HG03196 (cell line): Measurements from ENCODE around the gene PRRT1.
"Not testable (repeated sequence)": the region's sequence is repeated elsewhere in the genome, so short reads cannot be mapped to it uniquely, and the experiment has no call there.

Experiments used
- ATAC-seq: cut with Tn5 transposase; IDR thresholded peaks from one replicate; pipeline ENCODE4 v1.9.1; 2021; ENCODE audit not compliant: unreplicated experiment

PRRT1 gene

GRCh38 chr6:32188381-32189068 is 36.8 kb upstream of the PRRT1 start:
- ATAC-seq = no peak

GRCh38 chr6:32187725-32188380 is 36.1 kb upstream of the PRRT1 start:
- ATAC-seq = not testable (repeated sequence)

GRCh38 chr6:32187009-32187709 is 35.4 kb upstream of the PRRT1 start:
- ATAC-seq = no peak

GRCh38 chr6:32186151-32186840 is 34.6 kb upstream of the PRRT1 start:
- not testable (repeated sequence) for ATAC-seq

DNA sequence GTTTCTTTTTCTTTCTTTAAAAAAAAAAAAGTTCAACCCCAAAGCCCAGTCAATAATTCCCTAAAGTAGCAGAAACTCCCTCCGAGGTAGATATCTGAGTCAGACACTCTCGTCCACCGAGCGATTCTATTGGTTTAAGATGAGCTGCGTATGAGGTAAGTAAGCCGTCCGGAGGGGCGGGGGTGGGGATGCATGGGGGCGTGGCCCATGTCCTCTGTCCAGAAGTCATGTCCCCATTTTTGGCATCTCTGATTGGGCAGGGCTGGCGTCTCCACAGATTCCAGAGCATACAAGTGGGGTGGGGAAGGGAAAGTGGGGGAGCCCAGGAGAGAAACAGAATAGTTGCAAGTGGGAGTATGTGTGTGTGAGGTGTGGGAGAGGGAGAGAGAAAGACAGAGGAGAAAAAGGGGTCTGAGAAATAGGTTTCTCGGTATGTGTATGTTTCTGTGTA is 34.0 kb upstream of the PRRT1 start:
- not testable (repeated sequence) for ATAC-seq

GRCh38 chr6:32184084-32184640 is 32.4 kb upstream of the PRRT1 start, which contains the start of gene AGER:
AGER (minus strand) TSS chr6:32184253; CDS start chr6:32184222, 31 bp downstream.
- no peak for ATAC-seq

- no peak for ATAC-seq
Measured at GRCh38 chr6:32183483-32184083, 31.8 kb upstream of the PRRT1 start.

GRCh38 chr6:32183030-32183429 is 31.3 kb upstream of the PRRT1 start:
- ATAC-seq = no peak

DNA sequence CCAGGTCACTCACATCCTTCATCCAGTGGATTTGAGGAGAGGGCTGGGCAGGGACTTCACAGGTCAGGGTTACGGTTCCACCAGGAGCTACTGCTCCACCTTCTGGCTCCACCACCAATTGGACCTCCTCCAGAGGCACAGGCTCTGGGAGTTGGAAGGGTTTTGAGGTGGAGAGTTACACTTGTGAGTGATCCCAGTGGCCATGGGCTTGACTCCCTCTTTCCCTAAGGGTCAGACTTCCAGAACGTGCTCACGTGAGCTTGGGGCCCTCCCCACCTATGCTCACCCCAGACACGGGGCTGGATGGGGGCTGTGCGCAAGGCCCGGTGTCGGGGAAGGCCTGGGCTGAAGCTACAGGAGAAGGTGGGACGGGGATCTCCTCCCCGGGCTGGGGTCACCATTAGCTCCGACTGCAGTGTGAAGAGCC is 30.8 kb upstream of the PRRT1 start:
- no peak for ATAC-seq

DNA sequence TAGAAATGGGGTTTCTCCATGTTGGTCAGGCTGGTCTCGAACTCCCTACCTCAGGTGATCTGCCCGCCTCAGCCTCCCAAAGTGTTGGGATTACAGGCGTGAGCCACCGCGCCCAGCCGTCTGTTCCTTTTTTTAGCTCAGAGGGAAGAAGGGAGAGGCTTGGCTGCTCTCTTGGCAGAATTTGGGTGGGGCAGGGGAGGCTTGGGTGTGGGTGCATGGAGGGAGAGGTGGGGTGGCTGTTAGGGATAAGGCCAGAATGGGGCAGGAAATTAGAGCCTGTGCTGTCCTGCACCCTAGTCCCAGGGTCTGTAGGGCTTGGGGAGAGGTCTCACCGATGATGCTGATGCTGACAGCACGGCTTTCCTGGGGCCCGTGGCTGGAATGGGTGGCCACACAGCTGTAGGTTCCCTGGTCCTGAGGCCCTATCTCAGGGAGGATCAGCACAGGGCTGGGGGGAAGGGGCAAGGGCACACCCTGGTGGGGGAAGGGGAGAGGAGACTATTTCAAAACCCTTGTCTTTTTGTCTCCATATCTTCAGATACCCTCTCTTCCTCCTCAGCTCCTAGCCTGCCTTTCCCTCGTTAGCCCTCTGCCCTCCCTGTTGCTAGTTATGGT is 30.3 kb upstream of the PRRT1 start:
- no peak for ATAC-seq

- no peak for ATAC-seq
Measured at GRCh38 chr6:32181148-32181702, 29.5 kb upstream of the PRRT1 start.

GRCh38 chr6:32179766-32180405 is 28.1 kb upstream of the PRRT1 start:
- ATAC-seq = no peak

- ATAC-seq = no peak
Measured at GRCh38 chr6:32178547-32179440, 27.1 kb upstream of the PRRT1 start.

DNA sequence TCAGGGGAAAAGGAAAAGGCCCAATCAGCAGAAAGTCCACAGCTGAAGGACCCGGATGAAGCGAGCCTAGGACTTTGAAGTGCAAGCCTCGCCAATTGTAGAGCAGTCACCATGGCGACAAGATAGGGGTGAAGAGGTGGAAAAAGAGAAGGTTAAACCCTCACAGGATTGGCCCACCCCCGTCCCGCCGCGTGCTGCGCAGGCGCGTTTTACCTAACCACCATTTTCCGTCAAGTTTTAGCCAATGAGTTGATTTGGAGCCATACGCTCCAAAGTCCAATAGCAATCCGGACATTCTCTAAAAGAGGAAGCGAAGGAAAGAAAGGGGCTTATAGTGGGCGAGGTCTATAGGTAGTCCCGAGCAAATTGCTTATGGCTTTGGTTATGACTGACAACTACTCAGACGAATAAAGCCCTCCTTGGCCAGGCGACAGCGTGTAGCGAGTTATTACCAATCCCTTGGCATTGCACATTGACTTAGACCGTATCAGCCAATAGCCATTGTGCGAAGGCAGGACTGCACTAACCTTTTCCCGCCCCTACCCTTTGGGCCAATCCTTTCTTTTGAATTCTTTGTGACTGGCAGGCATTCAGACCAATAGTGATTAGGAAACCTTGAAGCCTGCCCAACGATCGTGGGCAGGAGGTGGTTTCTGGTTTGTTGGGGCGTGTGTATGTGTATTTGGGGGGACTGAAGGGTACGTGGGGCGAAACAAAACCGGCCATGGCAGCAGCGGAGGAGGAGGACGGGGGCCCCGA is 26.2 kb upstream of the PRRT1 start, which contains the start of gene RNF5:
Gene RNF5, plus strand, starts transcription at position 618 of the 759 bp plus-strand sequence. Its CDS starts 107 bp downstream, at position 725.
- peak; percentile 74 for ATAC-seq

DNA sequence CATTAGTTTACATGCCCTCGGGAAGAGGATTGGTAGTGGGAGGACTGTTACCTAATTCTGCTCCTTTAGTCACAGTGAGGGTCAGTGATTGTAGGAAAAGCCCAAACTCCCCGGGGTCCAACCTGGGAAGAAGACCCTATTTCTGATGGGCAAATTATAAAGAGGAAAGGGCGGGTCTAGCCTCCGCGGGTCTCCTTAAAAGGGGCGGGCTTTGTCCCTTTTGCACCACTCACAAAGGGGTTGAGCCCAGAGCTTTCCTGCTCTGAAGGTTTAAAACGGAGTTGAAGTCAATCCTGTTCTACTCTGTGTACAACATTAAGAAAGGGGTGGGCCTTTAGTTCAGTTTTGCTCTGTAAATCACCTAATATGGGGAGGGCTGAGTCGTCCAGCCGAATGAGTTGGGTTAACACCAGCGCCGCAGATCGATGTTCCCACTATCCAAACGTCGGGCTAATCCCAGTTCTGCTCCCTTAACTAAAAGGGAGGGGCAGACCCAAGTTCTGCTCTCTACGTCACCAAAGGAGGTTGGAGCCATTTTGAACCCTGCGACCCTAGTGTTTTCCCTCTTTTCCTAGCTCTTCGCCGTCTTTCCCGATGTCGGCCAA is 25.5 kb upstream of the PRRT1 start:
- peak; percentile 3 for ATAC-seq

GRCh38 chr6:32176476-32177182 is 24.9 kb upstream of the PRRT1 start:
- ATAC-seq = no peak
